Mesothelial cell of epicardium (in vitro differentiated cells): ENCODE data around the gene SRPK2. TPM values are rescaled to one million over a fixed set of nuclear protein-coding genes. Genes with fewer than 3 reads are reported as not detected.

ENCODE experiments used
- DNase-seq, 2 experiments: peaks; one replicate each; pipeline ENCODE4 v3.0.0; 2021; ENCODE audit warnings: low spot score in 2 of 2; ENCODE audit not compliant: unreplicated experiment in 2 of 2
- H3K27ac Mint-ChIP-seq: 2 replicates; pipeline ENCODE4 v1.8.0; 2021; ENCODE audit warnings: mixed read lengths
- H3K27me3 Mint-ChIP-seq: 2 replicates; pipeline ENCODE4 v1.8.0; 2021; ENCODE audit warnings: low read depth, mixed read lengths
- H3K36me3 Mint-ChIP-seq: 2 replicates; pipeline ENCODE4 v1.8.0; 2021; ENCODE audit warnings: mixed read lengths
- H3K4me1 Mint-ChIP-seq: 2 replicates; pipeline ENCODE4 v1.8.0; 2021; ENCODE audit warnings: mixed read lengths
- H3K4me3 Mint-ChIP-seq: 2 replicates; pipeline ENCODE4 v1.8.0; 2021; ENCODE audit warnings: mild to moderate bottlenecking, moderate library complexity, mixed read lengths
- H3K9me3 Mint-ChIP-seq: 2 replicates; pipeline ENCODE4 v1.8.0; 2021; ENCODE audit warnings: mixed read lengths
- total RNA-seq: library from RNA; stranded (reverse); gene quantifications from 3 replicates; pipeline ENCODE4 v1.2.1, GENCODE V29; 2021
- TF ChIP-seq, protein P1 (sequence below): fragments of 200-600 bp; sonication (generic); IDR thresholded peaks from one replicate; pipeline ENCODE4 v1.5.0; 2021; ENCODE audit warnings: antibody characterized with exemption; ENCODE audit not compliant: unreplicated experiment

Gene SRPK2
- total RNA-seq, 1 donor from 2014 or later = 51.4 TPM

DNA sequence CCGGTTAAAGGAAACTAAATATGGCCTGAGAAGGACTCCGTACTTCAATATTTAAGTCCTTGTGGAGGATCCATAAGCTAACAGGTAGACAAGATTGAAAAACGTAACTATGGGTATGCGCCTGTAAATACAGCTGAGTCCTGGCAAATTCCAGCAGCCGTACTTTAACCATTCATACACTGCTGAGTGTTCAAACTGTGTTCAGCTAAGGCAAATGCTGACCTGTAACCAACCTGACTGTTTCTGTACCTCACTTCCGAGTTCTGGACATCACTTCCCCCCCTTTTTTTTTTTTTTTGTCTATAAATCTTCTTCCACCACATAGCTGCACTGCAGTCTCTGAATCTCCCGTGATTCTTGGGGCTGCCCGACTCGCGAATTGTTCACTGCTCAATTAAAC is 69.1 kb downstream of the SRPK2 start:
- Mint-ChIP-seq H3K9me3 (peaks cover 10% of the 10 kb centered on the region), H3K4me1 (peaks cover 20% of the 10 kb centered on the region), H3K4me3 (no peak overlapping the region), H3K36me3 (peaks cover 12% of the 10 kb centered on the region), H3K27ac (no peak overlapping the region), H3K27me3 (no peaks in the 10 kb centered on the region)
- TF ChIP-seq, protein P1, sequence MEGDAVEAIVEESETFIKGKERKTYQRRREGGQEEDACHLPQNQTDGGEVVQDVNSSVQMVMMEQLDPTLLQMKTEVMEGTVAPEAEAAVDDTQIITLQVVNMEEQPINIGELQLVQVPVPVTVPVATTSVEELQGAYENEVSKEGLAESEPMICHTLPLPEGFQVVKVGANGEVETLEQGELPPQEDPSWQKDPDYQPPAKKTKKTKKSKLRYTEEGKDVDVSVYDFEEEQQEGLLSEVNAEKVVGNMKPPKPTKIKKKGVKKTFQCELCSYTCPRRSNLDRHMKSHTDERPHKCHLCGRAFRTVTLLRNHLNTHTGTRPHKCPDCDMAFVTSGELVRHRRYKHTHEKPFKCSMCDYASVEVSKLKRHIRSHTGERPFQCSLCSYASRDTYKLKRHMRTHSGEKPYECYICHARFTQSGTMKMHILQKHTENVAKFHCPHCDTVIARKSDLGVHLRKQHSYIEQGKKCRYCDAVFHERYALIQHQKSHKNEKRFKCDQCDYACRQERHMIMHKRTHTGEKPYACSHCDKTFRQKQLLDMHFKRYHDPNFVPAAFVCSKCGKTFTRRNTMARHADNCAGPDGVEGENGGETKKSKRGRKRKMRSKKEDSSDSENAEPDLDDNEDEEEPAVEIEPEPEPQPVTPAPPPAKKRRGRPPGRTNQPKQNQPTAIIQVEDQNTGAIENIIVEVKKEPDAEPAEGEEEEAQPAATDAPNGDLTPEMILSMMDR = no peak
- DNase-seq = no peak

DNA sequence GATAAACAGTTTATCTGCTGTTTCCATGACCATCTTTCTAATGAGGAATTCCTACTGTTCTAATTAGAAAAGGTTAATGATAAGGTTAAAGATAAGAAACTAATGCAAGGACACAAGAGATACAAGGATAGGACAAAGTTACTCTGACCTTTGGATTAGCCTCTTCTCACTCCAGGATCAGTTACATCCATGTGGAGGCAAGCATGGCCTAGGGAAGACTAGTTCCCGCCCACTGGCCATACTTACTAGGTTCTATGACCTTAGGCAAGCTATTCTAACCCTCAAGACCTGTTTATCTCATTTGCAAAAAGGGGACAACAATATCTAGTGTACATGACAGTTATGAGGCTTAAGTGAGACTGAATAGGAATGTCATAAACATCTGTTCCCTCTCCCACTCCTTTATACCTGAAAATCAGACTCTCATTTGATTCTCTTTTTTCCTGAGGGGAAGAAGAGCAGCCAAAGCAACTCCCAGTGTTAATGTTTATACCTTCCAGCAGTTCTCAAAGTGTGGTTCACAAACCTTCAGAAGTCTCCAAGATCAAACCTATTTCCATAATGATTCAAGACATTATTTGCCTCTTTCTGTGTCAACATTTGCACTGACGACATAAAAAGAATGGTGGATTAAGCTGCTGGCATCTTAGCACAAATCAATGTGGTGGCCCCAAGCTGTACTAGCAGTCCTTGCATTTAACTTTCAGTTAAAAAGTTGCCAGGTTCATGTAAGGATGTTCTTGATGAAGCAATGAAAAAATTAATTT is 72.0 kb downstream of the SRPK2 start:
- Mint-ChIP-seq H3K36me3 (peaks cover 7% of the 10 kb centered on the region), H3K4me1 (peaks cover 24% of the 10 kb centered on the region), H3K9me3 (peaks cover 8% of the 10 kb centered on the region), H3K27me3 (no peaks in the 10 kb centered on the region), H3K4me3 (no peak overlapping the region), H3K27ac (no peak overlapping the region)
- DNase-seq = no peak
- TF ChIP-seq, protein P1 = no peak

DNA sequence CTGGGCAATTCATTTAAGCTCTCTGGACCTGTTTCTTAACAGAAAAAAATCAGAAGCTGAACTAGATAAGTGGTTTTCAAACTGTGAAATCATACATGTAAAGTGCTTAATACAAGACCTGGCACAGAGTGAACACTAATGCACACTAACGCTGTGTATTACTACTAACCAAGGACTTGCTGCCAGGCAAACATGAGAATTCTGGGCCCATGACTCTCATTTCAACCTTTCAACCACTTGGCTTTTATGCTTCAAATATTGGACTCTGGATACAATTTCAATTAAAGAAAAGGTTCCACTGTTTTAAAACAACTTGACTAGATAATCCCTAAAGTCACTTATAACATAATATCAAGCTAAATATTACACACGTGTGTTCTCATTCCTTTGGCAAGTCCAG is 73.4 kb downstream of the SRPK2 start:
- no peaks in the 10 kb centered on the region for H3K27me3 Mint-ChIP-seq
- no peaks in the 10 kb centered on the region for H3K36me3 Mint-ChIP-seq
- peaks cover 24% of the 10 kb centered on the region for H3K4me1 Mint-ChIP-seq
- H3K9me3 Mint-ChIP-seq = no peaks in the 10 kb centered on the region
- TF ChIP-seq, protein P1 = no peak
- no peak overlapping the region for H3K4me3 Mint-ChIP-seq
- DNase-seq = no peak
- no peak overlapping the region for H3K27ac Mint-ChIP-seq

DNA sequence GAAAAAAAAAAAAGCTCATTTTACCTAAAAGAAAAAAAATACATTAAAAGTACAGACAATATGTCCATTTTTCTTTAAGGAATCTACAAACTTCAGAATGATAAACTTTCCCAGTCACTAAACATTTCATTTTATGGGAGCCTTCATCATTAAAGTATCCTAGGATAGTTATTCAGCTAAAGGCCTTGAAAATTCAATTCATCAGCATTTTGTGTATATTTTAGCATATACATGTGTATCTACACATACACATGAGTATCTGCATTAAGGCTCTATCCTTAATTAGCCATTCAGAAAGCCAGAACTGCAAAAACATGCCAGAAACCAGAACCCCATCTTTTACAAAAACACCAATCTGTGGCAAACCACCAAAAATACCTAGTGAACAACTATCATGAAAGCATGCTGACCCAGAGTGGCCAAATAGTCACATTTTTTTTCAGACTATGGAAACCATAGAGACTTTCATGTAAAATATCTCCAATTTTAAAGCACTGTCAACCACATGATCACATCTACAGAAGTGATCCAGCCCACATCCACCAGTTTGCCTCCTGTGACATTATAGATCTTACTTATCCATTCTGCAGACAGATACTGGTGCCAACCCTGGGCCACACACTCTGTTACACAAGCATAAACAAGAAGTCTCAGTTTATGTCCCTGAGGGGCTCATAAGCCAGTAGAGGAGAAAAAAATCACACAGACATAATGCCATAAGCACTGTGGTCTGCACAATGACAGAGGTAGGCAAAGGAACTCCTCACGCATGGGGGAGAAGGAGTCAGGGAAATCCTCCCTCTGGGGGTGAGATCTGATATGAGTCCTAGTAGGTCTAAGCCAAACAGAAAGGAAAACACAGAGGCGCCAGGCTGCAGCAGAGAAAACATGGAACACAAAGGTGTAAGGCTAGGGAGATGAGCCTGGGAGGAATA is 79.2 kb downstream of the SRPK2 start:
- Mint-ChIP-seq H3K4me1 (peaks cover 23% of the 10 kb centered on the region), H3K36me3 (no peaks in the 10 kb centered on the region), H3K27me3 (no peaks in the 10 kb centered on the region), H3K27ac (no peak overlapping the region), H3K4me3 (no peak overlapping the region), H3K9me3 (peaks cover 4% of the 10 kb centered on the region)
- TF ChIP-seq, protein P1 = no peak
- no peak for DNase-seq

DNA sequence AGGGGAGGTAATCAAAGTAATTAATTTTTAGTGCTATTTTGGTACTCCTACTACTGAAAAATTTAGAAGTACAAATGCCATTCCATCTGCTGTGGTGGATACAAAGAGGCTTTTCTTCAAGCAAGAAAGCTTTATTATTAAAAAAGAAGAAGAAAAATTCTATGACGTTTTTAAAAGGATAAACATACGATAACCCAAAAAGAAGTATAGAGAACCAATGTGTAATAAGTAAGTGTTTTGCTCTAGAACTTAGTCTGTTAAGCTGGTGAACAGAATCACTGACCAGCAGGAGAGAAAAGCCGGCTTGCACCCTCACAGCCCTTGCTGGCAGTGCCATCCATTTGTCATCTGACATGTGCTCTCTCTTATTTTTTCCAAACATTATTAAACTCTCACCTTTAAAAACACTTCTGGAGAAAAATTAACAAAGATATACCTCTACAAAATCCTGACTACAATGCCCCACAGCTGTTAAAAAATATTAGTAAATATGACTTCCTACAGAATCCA is 81.5 kb downstream of the SRPK2 start:
- Mint-ChIP-seq H3K36me3 (no peaks in the 10 kb centered on the region), H3K4me3 (no peak overlapping the region), H3K9me3 (peaks cover 4% of the 10 kb centered on the region), H3K27ac (no peak overlapping the region), H3K4me1 (peaks cover 29% of the 10 kb centered on the region), H3K27me3 (no peaks in the 10 kb centered on the region)
- TF ChIP-seq, protein P1 = no peak
- DNase-seq = no peak
